GM19372 (cell line): ENCODE results near the gene MT1H.
"Not testable (repeated sequence)": the region's sequence is repeated elsewhere in the genome, so short reads cannot be mapped to it uniquely, and the experiment has no call there.

Experiments
- ATAC-seq: cut with Tn5 transposase; IDR thresholded peaks from one replicate; pipeline ENCODE4 v1.9.1; 2021; ENCODE audit warnings: mild to moderate bottlenecking, low read depth, moderate library complexity; ENCODE audit not compliant: unreplicated experiment

MT1H gene

GRCh38 chr16:56662357-56663354, 7.0 kb upstream of the MT1H start:
- no peak for ATAC-seq

DNA sequence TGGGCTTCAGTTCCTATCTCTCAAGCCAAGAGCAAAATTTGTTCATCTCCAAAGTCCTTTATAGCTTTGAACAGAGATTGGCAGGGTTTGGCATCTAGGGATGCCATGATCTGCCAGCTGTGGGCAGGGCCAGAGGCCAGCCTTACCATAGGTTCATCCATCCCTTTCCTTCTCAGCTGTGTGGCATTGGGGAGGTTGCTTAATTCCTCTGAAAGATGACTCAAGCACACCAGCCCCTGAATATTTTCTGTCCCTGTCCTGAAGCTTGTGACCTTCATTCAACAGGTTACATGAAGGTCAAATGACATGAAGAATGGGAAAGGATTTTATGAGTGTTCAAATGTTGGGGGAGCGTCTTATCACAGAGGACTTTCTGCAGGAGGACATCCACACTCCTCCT, 5.1 kb upstream of the MT1H start:
- ATAC-seq = no peak

GRCh38 chr16:56665286-56666261, 4.0 kb upstream of the MT1H start:
- not testable (repeated sequence) for ATAC-seq

DNA sequence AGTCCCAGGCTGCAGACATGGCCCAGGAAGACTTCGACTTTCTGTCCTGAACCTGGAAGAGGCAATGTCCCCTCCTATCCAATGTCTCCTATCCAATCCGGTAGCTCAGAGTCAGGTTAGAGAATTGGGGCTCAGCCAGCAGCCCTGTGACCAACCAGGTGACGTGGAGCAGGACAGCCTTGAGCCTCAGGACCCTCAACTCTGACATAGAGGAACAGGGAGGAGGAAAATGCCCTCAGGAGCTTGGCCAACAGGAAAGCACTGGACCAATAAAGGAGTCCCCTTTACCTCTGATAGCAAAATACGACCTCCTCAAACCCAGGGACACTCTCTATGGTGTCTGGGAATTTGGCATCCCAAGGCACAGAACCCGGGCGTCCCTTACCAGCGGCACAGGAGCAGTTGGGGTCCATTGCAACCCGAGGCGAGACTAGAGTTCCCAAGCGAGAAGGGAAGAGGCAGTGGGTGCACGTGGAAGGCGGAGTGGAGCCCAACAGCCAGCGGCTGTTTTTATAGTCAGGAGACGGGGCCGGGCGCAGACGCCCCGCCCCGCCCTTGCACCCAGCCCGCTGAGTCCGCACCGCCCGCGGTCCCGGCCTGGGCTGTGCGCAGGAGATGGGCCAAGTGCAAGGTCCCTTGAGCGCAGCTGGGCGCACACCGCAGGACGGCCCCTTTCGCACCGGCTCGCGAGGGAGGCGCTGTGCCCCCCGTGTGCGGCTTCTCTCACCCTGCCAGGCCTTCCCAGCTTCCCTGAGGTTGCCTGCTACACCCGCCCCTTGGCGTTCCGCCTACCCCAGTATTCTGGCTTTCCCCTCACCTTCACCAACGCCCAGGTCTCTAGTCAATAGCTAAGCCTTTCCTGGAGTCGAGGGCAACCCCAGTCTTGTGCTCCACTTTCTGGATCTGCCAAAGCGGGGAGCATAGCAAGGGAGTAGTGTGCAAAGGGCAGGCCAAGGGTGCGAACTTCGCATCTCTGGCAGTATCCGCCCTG, 1.7 kb upstream of the MT1H start, which contains the start of gene MT1G:
Gene MT1G, minus strand, starts transcription at position 485 of the 991 bp plus-strand sequence. Its CDS starts 72 bp downstream, at position 413.
- ATAC-seq = no peak

DNA sequence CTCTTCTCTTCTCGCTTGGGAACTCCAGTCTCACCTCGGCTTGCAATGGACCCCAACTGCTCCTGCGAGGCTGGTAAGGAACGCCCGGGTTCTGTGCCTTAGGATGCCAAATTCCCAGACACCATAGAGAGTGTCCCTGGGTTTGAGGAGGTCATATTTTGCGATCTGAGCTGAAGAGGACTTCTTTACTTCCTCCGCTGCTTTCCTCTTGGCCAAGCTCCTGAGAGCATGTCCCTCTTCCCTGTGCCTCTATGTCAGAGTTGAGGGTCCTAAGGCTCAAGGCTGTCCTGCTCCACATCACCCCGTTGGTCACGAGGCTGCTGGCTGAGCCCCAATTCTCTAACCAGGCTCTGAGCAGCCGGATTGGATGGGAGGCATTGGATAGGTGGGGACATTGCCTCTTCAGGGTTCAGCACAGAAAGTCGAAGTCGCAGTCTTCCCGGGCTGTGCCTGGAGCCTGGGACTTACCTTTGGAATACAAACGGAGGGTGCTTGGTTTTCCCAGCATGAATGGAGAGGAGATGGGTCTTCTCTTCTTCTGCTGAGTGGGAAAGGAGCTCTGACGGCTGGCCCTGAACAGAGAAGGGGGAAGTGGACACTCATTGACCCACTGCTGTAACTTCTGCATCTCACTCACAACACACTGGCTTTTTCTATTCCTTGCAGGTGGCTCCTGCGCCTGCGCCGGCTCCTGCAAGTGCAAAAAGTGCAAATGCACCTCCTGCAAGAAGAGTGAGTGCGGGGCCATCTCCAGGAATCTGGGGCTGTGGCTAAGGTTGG, 416 bp downstream of the MT1H start:
- no peak for ATAC-seq

DNA sequence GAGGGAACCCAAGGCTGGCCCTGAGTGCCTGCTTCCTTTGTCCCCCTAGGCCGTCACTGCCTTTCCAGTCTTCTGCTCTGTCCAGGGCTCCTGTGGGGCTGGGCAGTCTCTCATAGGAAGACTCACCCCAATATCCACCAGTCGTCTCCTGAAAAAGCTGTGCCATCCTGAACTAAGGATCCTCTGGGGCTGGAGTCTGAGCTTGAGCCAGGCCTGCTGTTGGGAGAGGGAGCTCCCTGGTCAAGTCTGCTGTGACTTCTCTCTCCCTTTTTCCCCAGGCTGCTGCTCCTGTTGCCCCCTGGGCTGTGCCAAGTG, 963 bp downstream of the MT1H start:
- ATAC-seq = no peak

DNA sequence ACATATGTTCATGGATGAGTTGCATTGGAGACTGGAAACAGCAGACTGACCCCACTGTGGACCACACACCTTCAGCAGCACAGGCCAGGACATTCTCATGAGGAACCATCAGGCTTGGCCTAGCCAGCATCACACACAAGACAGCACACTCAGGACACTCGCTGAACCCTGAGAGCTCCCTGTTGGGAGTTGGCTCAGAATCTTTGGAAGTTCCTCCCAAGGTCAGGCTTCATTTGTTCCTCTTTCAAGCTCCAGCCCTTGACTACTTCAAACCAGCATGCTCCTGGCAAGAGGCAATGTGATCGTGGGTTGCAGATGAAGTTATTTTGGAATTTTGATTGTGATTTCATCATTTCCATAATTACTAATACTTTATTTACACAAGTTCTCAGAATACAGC, 2.1 kb downstream of the MT1H start:
- ATAC-seq = not testable (repeated sequence)

DNA sequence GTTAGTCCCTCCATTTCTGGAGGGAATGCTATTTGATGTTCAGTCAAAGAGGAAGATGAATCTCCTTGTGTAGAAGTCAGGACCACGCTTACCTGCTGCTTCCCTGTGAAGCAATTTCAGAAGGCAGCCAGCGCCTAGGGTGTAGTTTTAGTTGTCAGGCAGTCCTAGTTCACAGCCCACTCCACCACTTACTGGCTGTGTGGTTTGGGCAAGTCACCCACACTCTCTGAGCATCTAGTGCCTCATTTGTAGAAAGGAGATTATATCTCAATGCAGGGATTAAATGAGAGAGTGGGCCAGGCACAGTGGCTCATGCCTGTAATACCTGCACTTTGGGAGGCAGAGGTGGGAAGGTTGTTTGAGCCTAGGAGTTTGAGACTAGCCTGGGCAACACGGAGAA, 2.6 kb downstream of the MT1H start:
- ATAC-seq = not testable (repeated sequence)

GRCh38 chr16:56672761-56673536, 3.3 kb downstream of the MT1H start:
- ATAC-seq = no peak

- no peak for ATAC-seq
Observed at GRCh38 chr16:56673921-56674320, 4.3 kb downstream of the MT1H start.

GRCh38 chr16:56674570-56674969, 5.0 kb downstream of the MT1H start:
- not testable (repeated sequence) for ATAC-seq

DNA sequence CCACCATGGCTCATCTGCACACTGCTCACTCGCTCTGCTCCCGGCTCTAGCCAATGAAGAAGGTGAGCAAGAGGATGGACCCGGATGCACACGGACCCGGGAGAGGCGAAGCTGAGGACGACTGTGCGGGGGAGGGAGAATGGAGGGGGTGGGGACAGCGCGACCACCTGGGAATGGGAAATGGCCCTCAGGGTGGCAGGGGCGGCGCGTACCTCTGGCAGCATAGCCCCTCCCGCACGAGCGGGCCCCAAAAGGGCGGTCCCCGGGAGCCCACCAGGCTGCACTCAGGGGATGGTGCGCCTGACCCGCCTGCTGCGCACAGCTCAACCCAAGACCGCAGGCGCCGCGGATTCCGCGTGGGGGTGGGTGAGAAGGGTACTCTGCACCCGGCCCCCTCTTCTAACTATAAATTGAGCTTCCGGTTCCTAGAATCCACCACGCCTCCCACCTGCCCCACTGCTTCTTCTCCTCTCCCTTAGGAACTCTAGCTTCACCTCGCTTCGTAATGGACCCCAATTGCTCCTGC, 6.1 kb downstream of the MT1H start:
- no peak for ATAC-seq

DNA sequence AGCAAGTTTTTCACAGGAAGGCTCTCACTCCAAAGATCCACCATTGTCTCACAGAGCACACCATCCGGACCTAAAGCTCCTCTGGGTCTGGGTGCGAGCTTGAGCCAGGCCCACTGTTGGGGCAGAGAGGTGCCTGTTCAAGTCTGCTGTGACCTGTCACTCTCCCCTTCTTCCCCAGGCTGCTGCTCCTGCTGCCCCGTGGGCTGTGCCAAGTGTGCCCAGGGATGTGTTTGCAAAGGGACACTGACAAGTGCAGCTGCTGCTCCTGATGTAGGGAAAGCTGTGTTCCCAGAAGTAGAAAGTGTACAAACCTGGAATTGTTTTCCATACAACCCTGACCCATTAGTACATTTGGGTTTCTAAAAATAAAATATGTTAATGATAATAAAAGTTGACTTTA, 7.9 kb downstream of the MT1H start:
- ATAC-seq = no peak

DNA sequence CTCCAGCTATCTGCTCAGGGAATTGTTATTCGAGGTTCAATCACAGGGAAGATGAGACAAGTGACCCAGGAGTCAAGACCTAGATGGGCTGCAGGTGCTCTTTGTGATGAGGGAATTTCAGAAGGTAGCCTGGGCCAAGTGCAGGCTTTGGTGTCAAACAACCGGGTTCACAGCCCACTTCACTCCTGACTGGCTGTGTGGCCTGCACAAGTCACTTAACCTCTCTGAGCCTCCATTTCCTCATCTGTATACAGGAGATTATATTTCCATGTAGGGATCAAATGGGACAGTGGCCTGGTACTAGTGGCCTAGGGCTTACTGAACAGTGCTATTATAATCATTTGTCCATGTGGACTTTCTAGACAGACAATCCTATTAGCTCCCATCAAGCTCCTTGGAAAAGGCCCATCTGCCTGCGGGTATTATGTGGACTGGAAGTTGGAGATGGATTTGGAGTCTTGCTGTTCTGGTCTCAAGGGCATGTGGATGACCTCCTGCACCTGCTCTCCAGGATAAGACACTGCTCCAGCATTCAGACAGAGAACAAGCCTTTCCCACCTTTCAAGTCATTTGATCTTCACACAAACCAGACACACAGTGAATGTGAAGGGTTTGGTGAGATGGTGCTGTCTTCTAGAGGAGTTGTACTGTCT, 9.6 kb downstream of the MT1H start:
- ATAC-seq = no peak

DNA sequence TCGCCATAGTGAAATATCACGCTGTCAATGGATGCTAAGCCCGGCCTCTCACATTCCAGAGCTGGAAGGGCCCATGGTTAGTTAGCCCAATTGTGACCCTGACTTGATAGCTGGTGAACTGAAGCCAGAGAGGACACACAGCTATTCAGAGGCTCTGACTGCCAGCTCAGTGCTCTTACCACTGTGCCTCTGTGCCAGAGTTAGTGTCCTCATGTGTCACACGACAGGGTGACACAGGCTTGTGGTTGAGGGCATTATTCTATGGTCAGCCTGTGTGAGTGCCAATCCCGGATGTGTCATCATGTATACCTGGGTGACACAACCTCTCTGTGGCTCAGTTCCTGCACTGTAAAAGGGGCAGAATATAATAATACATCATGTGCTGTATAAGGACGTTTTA, 10.2 kb downstream of the MT1H start:
- ATAC-seq = no peak

DNA sequence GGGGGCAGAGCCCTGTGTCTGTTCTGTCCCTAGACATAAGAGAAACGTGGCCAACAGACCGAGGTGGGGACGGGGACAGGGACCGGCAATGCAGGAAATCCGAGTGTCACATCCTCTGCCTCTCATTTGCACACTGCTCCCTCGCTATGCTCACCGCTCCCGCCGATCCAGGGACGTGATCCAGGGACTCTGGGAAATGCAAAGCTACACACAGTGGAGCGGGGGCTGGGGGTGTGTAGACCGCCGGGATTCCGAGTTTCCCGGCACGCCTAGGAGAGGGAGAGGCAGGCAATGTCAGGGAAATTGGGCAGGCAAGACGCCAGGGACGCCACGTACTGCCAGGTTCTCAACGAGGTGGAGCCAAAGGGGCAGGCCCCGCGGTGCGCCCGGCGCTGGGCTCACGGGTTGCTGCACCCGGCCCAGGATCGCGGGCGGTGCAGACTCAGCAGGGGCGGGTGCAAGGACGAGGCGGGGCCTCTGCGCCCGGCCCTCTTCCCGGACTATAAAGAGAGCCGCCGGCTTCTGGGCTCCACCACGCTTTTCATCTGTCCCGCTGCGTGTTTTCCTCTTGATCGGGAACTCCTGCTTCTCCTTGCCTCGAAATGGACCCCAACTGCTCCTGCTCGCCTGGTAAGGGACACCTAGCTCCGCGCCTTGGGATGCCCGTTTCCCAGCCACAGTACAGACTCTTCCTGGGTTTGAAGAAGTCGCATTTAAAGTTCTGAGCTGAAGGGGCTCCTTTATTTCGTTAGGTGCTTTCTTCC, 12.5 kb downstream of the MT1H start, which contains the start of gene MT1X:
Gene MT1X, plus strand, starts transcription at position 532 of the 764 bp plus-strand sequence. Its CDS starts 71 bp downstream, at position 603.
- peak; percentile 97 for ATAC-seq
